Renal pelvis (tissue), 12 donors: ENCODE measurements around the gene MAP3K6. TPM values are rescaled to one million over a fixed set of nuclear protein-coding genes. Genes with fewer than 3 reads are reported as not detected.
"Not testable (repeated sequence)": the region's sequence is repeated elsewhere in the genome, so short reads cannot be mapped to it uniquely, and the experiment has no call there.

Source experiments
- DNase-seq: peaks from one replicate; pipeline ENCODE4 v3.0.0-alpha.2; 2013
- long read RNA-seq, 16 experiments: transcript quantifications; one replicate each; lab custom pipeline, GENCODE V29; 2026
- polyA plus RNA-seq, 3 donors: library from polyadenylated mRNA; unstranded; fragments of 120-200 nt; gene quantifications; one replicate each; pipeline ENCODE4 v1.2.1, GENCODE V29; 2013; ENCODE audit not compliant: insufficient read length in 3 of 3

The MAP3K6 gene
- polyA plus RNA-seq, result 10 to 100 TPM in 1 of 3 donors, 1 to 10 TPM in 2; 9.4 to 11.4 (median 9.7) TPM
- long read RNA-seq, donor 1, partial matches to known transcripts, result 0 of 3 reads
- long read RNA-seq, donor 1, other reads (novel, unspliced or antisense), result 0 of 3 reads
- long read RNA-seq, donor 2, full-length matches to known transcripts, result 3 of 3 reads
- long read RNA-seq, donor 2, partial matches to known transcripts, result 0 of 3 reads
- long read RNA-seq, donor 2, other reads (novel, unspliced or antisense), result 0 of 3 reads
- long read RNA-seq, donor 3, partial matches to known transcripts, result 0 of 1 reads
- long read RNA-seq, donor 3, other reads (novel, unspliced or antisense), result 0 of 1 reads
- long read RNA-seq, donor 4, partial matches to known transcripts, result 0 of 2 reads
- long read RNA-seq, donor 4, other reads (novel, unspliced or antisense), result 0 of 2 reads
- long read RNA-seq, donor 5, result 0 reads
- long read RNA-seq, donor 6, result 0 reads
- long read RNA-seq, donor 7, partial matches to known transcripts, result 0 of 1 reads
- long read RNA-seq, donor 7, other reads (novel, unspliced or antisense), result 0 of 1 reads
- long read RNA-seq, donor 8, full-length matches to known transcripts, result 2 of 2 reads
- long read RNA-seq, donor 8, partial matches to known transcripts, result 0 of 2 reads
- long read RNA-seq, donor 8, other reads (novel, unspliced or antisense), result 0 of 2 reads
- long read RNA-seq, donor 9, result 0 reads
- long read RNA-seq, donor 10, partial matches to known transcripts, result 0 of 1 reads
- long read RNA-seq, donor 10, other reads (novel, unspliced or antisense), result 0 of 1 reads
- long read RNA-seq, donor 11, result 0 reads
- long read RNA-seq, donor 12, full-length matches to known transcripts, result 5 of 5 reads
- long read RNA-seq, donor 12, partial matches to known transcripts, result 0 of 5 reads
- long read RNA-seq, donor 12, other reads (novel, unspliced or antisense), result 0 of 5 reads
- long read RNA-seq, donor 13, result 0 reads
- long read RNA-seq, donor 14, result 0 reads
- long read RNA-seq, donor 15, full-length matches to known transcripts, result 1 of 1 reads
- long read RNA-seq, donor 15, partial matches to known transcripts, result 0 of 1 reads
- long read RNA-seq, donor 15, other reads (novel, unspliced or antisense), result 0 of 1 reads
- long read RNA-seq, donor 16, partial matches to known transcripts, result 0 of 1 reads
- long read RNA-seq, donor 16, other reads (novel, unspliced or antisense), result 0 of 1 reads

DNA sequence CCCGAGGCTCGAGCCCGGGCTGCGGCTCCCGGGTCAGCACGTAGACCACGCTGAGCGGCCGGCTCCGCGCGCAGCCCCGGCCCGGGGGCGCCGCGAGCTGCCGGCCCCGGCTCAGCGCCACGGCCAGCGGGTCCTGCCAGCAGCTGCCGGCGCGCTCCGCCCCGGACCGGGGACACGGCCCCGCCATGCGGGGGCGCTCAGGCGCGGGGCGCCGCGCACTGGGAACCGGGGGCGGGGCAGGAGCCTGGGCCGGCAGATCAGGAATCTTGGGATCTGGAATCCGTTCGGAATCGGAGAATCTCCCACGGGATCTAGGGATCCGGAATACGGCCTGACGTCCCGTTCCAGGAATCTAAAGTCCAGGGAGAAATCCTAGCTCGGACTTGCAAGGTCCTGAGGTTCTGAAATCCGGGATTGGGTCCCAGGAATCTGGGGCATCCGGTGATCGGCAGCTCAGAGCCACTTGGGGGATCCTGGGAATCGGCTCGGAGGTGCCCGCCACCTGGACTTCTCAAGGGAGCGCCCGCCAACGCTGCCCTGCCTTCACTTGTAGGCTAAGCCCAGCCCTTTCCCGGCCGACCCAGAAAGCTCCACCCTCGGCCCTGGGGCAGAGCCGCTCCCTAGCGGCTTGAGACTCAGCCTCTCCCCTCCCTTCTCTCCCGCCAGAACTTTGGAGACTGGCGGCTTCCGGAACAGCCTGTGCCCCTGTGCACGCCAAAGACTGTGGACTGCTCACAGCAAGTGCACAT is at the start of gene MAP3K6:
TSS of gene MAP3K6 (minus strand) at position 551 of the 749 bp plus-strand sequence. CDS start at position 187, 364 bp downstream.
- DNase-seq, result peak; percentile 77

GRCh38 chr1:27414091-27414490 is 47.3 kb upstream of the MAP3K6 start:
- DNase-seq, result no peak

DNA sequence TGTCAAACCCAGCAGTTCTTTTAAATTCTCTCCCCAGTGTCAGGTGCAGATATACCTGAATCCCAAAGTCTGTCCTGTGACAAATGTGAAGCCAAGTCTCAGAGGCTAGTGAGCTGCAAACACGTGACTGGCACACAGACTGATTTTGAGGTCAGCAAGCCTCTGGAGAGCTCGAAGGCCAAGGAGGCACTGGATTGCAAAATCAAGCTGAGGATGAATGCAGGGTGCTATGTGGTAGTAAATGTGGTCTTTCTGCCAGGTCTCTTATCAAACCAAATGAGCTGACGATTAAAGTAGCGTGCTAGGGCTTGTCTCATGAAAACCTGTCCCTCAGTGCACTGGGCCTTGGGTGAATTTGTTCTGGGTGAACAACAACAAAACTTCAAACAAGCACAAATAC is 46.2 kb upstream of the MAP3K6 start:
- no peak for DNase-seq

DNA sequence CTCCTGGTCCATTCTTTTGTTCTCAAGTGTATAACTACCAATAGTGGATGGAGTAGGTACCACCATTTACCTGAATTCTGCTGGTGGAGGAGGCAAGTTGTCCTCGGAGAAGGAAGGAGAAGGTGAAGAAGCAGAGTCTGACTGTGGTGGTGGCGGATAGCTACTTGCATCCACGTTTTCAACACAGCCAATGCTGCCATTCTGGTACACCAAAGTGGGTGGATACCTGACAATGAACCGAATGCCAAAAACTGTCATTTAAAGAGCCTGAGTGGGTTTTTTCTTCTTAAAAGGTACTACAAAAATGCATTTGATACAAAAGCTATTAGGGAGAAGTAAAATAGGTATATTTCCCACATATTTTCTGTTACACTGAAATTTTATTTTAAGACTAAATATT is 45.7 kb upstream of the MAP3K6 start:
- no peak for DNase-seq

DNA sequence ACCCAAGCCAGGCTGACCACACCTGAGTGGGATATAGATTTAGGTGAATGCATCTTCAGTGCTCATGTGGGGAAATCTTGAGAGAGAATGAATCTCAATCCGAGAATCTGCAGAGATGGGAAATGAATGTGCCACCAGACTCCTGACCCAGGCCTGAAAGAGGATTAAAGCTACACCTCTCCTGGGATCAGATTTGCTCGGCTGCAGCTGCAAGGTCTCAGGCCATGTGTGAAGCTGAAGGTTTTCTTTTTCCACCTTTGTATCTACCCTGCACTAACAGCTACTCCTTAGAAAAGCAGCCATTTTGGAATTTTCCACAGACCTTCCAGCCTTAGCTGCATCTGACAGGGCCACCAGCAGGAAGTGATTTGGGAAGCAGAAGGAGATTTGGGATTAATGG is 43.9 kb upstream of the MAP3K6 start:
- DNase-seq, result no peak

DNA sequence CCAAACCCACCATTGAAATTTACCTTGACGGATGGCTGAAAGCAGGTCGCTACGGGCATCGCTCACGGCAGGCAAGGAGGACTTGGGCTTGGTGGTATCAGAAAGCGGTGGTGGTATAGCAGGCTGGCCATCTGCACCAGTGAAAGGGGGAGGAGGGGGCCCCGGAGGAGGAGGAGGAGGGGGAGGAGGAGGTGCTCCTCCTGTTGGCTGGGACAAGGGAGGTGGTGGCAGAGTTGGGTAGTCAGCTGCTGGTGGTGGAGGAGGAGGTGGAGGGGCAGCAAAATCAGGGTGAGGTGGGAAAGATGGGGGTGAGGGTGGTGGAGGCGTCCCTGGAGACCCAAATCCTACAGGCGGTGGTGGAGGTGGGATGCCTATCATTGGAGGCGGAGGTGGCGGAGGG is 42.9 kb upstream of the MAP3K6 start:
- no peak for DNase-seq

DNA sequence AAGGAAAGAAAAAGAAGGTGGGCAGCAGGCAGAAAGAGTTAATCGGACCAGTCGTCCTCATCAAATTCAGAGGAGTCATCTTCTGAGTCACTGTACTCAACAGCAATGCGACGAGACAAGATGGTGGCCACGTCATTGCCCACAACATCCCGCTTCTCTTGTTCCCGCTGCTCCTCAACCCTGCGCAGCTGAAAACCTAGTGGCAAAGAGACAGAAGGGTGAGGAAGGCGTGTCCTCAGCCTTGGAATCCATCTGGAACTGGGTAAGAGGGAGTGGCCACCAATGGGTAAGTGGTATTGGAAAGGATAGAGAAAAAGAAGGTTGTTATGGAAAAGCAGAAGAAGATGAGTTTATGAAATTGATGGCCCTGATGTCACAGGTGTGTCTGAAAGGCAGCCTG is 41.4 kb upstream of the MAP3K6 start:
- DNase-seq, result no peak

- DNase-seq, result not testable (repeated sequence)
Observed at GRCh38 chr1:27406791-27407190, 40.0 kb upstream of the MAP3K6 start.

DNA sequence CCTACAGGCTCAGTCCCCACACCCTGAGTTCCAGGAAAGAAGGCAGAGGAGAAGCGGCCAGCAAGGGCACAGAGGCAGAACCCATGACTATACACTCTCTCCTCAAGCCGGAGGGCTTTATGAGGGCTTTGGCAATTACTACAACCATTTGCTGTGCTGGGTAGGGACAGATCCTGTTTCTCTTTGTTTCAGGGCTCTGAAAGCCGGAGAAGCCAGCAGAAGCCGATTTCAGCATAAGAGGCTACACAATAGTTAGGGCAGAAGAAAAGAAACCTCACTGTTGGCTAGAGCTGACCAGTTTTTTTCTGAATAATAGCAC is 39.6 kb upstream of the MAP3K6 start:
- DNase-seq, result no peak

- DNase-seq, result not testable (repeated sequence)
Observed at GRCh38 chr1:27405598-27406361, 39.0 kb upstream of the MAP3K6 start.

- no peak for DNase-seq
Observed at GRCh38 chr1:27405074-27405473, 38.3 kb upstream of the MAP3K6 start.

DNA sequence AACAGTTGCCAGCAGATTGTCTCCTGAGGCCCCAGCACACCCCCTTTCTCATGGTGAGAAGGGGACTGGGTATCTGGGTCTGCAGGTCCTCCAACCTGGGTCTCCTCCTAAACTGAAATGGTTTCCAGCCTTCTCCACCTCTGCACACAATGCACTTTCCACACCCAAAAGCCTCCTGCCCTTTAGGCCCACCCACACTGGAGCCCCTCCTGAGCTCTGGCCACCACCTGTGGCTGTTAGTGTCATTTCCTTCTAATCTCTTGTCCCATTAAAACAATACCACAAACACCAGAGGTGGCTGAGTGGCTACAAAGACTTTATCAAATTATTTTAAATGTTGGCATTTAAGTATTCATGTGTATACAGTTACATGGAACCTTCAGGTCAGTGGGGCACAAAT is 37.2 kb upstream of the MAP3K6 start:
- no peak for DNase-seq

GRCh38 chr1:27403065-27403726 is 36.4 kb upstream of the MAP3K6 start:
- no peak for DNase-seq

GRCh38 chr1:27402349-27402754 is 35.6 kb upstream of the MAP3K6 start:
- DNase-seq, result no peak

GRCh38 chr1:27400963-27401341 is 34.2 kb upstream of the MAP3K6 start:
- no peak for DNase-seq

DNA sequence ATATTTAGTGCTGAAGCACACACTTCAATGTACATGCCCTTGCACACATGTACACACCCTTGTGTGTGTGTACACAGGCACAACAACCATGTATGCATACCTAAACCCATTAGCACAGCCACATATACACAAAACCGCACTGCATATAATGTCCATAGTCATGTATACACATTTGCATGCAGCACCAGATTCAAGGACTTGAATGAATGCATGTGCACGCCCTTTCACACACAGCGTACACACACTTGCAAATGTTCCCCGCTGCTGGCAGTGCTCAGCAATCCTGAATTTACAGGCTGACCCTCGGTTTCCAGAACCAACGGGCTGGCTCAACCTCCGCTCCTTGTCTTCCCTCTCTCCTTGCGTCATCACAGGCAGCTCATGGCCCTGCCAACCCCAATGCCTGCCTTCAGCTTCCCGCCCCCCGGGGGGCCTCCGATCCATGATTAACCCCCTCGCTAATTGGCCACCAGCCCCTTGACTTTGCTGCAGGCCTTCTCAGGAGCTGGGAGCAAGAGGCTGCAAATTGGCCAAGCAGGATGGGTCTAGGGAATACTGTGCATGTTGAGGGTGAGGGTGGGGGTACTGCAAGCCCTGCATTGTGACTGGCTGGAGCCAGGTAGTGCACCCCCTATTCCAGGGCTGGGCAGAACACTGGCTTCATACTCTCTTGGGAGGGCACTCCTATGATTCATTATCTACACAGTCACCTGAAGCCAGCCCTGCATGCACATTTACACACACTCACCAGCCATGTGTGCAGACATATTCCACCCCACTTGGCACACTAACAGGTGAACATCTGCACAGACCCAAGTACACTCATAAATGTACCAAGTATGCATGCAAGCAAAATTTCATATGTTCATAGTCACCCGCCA is 33.6 kb upstream of the MAP3K6 start:
- DNase-seq, result no peak

DNA sequence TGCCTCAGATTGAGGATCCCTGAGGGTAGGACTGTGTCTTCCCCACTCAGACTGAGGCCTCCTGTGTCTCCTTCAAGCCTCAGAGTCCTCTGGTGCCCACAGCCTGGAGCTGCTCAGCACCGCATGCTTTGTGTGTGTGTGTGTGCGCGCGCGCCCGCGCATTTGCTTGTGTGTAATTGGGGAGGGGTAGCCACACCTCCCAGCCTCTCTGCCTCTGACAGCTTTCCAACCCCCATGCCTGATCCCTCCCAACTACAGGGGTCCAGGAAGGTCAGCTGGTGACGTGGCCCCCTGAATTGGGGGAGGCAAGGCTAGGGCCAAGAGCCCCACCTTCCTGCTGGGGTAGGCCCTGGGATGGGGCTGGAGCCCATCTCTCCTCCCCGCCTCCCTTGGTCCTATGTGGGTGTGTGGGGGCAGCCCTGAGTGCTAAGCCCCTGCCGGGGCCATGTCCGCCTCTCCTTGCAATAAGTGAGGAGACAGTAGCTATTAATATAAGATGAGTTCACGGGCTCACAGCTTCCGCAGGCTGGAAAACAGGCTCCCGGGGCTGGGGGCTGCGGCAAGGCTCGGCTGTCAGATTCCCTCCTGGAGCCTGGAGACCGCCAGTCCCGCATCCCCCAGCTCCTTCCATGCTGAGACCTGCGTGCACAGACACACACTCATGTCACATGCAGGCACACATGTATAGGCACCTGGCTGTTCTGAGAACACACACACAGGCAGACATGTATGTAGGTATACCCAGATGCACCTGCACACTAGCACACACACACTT is 32.7 kb upstream of the MAP3K6 start:
- DNase-seq, result no peak

DNA sequence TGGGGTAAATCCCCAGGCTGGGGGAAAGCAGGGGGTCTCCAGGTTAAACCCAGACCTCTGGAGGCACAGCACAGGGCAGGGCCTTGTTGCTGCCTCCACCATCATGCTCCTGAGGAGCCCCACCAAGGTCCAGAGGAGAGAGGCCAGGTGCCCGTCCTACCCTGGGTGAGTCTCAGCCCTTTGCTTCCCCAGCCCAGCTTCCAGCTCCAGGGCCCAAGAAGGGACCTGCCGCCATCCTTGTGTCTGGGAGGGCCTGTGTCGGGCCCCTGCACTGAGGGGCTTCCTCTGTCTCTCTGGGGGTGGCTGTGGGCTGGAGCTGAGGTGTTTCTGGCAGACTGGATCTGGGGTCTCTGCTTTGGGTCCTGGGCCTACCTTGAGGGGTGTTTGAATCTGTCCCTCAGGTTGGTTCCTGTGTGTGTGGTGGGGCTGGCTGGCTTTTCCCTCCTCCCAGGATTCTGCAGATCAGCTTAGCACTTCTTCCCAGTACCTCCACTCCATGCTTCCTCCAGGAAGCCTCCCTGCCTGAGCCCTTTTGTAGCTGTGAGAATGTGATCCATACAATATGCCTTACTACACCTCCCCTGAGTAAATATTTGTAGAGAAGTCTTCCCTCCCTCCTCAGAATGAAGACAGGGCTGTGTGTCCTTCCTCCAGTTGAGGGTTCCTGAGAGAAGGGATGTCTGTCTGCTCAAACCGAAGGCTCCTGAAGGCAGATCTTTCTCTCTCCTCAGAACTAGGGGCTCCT is 31.8 kb upstream of the MAP3K6 start:
- no peak for DNase-seq
